ENCODE measurements around the gene DECR2.
A peak's percentile ranks its signal among the peaks of the same experiment; 100 is the strongest.

DECR2 gene

GRCh38 chr16:369275-369865 lies 32.3 kb upstream of the DECR2 start:
- no peaks in the 10 kb centered on the region for H3K79me2 ChIP-seq (ENCODE audit: insufficient read depth, low read length)
- H4K20me1 ChIP-seq (ENCODE audit: low read depth, low read length) = no peaks in the 10 kb centered on the region
- H3K9ac ChIP-seq (ENCODE audit: low read length) = no peak overlapping the region
- H3K27ac ChIP-seq (ENCODE audit: low read depth, low read length) = no peak overlapping the region
- no peak overlapping the region for H3K4me2 ChIP-seq (ENCODE audit: low read depth, low read length, poor library complexity, severe bottlenecking)
- no peaks in the 10 kb centered on the region for H3K27me3 ChIP-seq (ENCODE audit: low read length)
- no peaks in the 10 kb centered on the region for H3K9me2 ChIP-seq (replicated peaks; ENCODE audit: insufficient read depth, low read length)
- H2AFZ ChIP-seq (ENCODE audit: low read depth, low read length, severe bottlenecking) = no peak overlapping the region
- H3F3A ChIP-seq (ENCODE audit: insufficient read depth) = 0 out of 2 replicates have a peak, but pooled peaks cover 4% of the 10 kb centered on the region
- no peaks in the 10 kb centered on the region for H3K36me3 ChIP-seq (ENCODE audit: low read length)
- H3K9me3 ChIP-seq (ENCODE audit: insufficient read depth, low read length) = no peaks in the 10 kb centered on the region
- no peak for TF ChIP-seq CTCF (IDR thresholded peaks at IDR 0.05; ENCODE audit: insufficient read depth, low read length, poor library complexity, severe bottlenecking)
- no peak for TF ChIP-seq EZH2phosphoT487 (conservative IDR thresholded peaks at IDR 0.05; ENCODE audit: low read length)
- no peak overlapping the region for H3K4me3 ChIP-seq (ENCODE audit: insufficient read depth, low read length, poor library complexity, severe bottlenecking)

- H3K9ac ChIP-seq (ENCODE audit: low read length) = peak overlapping the region; percentile 61; the same call in 1 of the 2 replicates
- no peaks in the 10 kb centered on the region for H3K27me3 ChIP-seq (ENCODE audit: low read length)
- H2AFZ ChIP-seq (ENCODE audit: low read depth, low read length, severe bottlenecking) = no peak overlapping the region
- H3K4me3 ChIP-seq (ENCODE audit: insufficient read depth, low read length, poor library complexity, severe bottlenecking) = peak overlapping the region; percentile 36
- H3K9me3 ChIP-seq (ENCODE audit: insufficient read depth, low read length) = no peaks in the 10 kb centered on the region
- 0 out of 2 replicates have a peak, but pooled peaks cover 4% of the 10 kb centered on the region for H3F3A ChIP-seq (ENCODE audit: insufficient read depth)
- H3K36me3 ChIP-seq (ENCODE audit: low read length) = no peaks in the 10 kb centered on the region
- no peaks in the 10 kb centered on the region for H3K9me2 ChIP-seq (replicated peaks; ENCODE audit: insufficient read depth, low read length)
- H4K20me1 ChIP-seq (ENCODE audit: low read depth, low read length) = no peaks in the 10 kb centered on the region
- no peak overlapping the region for H3K27ac ChIP-seq (ENCODE audit: low read depth, low read length)
- H3K79me2 ChIP-seq (ENCODE audit: insufficient read depth, low read length) = no peaks in the 10 kb centered on the region
- H3K4me2 ChIP-seq (ENCODE audit: low read depth, low read length, poor library complexity, severe bottlenecking) = no peak overlapping the region
- TF ChIP-seq CTCF (IDR thresholded peaks at IDR 0.05; ENCODE audit: insufficient read depth, low read length, poor library complexity, severe bottlenecking) (no peak), EZH2phosphoT487 (conservative IDR thresholded peaks at IDR 0.05; ENCODE audit: low read length) (no peak)
Observed at GRCh38 chr16:369866-370436, 31.7 kb upstream of the DECR2 start.

- Histone ChIP-seq H4K20me1 (ENCODE audit: low read depth, low read length) (no peaks in the 10 kb centered on the region), H2AFZ (ENCODE audit: low read depth, low read length, severe bottlenecking) (peak within 1 kb of the TSS; percentile 81), H3K27ac (ENCODE audit: low read depth, low read length) (peak within 1 kb of the TSS; percentile 63), H3K36me3 (ENCODE audit: low read length) (no peaks in the 10 kb centered on the region), H3K9ac (ENCODE audit: low read length) (peak within 1 kb of the TSS; percentile 61), H3K4me3 (ENCODE audit: insufficient read depth, low read length, poor library complexity, severe bottlenecking) (peak within 1 kb of the TSS; percentile 36), H3K9me2 (replicated peaks; ENCODE audit: insufficient read depth, low read length) (no peaks in the 10 kb centered on the region), H3K79me2 (ENCODE audit: insufficient read depth, low read length) (no peaks in the 10 kb centered on the region), H3K27me3 (ENCODE audit: low read length) (no peaks in the 10 kb centered on the region), H3F3A (ENCODE audit: insufficient read depth) (0 out of 2 replicates have a peak, but pooled peaks cover 4% of the 10 kb centered on the region), H3K9me3 (ENCODE audit: insufficient read depth, low read length) (no peaks in the 10 kb centered on the region), H3K4me2 (ENCODE audit: low read depth, low read length, poor library complexity, severe bottlenecking) (peak within 1 kb of the TSS; percentile 71)
- TF ChIP-seq EZH2phosphoT487 (conservative IDR thresholded peaks at IDR 0.05; ENCODE audit: low read length) (no peak), CTCF (IDR thresholded peaks at IDR 0.05; ENCODE audit: insufficient read depth, low read length, poor library complexity, severe bottlenecking) (no peak)
Observed at GRCh38 chr16:370443-370842, 31.2 kb upstream of the DECR2 start, which contains the start of gene MRPL28. Gene MRPL28 (minus strand): TSS chr16:370538. CDS start chr16:370218, 320 bp downstream.

Measured in SU-DHL-6 (cell line).